ENCODE results near the gene KLHDC10. TPM values are rescaled to one million over a fixed set of nuclear protein-coding genes. Genes with fewer than 3 reads are reported as not detected.
A peak's percentile ranks its signal among the peaks of the same experiment; 100 is the strongest.

Gene KLHDC10
- polyA plus RNA-seq, 1 donor from 2014 or later = 59.1 TPM

DNA sequence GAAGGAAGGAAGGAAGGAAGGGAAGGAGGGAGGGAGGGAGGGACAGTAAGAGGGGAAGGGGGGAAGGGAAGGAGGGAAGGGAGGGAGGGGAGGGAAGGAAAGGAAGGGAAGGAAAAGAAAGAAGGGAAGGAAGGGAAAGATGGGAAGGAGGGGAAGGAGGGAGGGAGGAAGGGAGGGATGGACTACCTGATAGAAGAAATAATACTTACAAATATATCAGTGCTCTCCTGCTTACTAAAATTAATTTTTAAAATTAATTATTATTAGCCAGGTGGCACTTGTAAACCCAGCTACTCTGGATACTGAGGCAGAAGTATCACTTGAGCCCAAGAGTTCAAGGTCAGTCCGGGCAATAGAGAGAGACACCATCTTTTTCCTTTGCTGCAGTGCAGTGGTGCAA is 37.6 kb upstream of the KLHDC10 start:
- Histone ChIP-seq H4K20me1 (ENCODE audit: insufficient read depth) (no peaks in the 10 kb centered on the region), H3K9ac (ENCODE audit: low read length) (no peak overlapping the region), H3K79me2 (replicated peaks; ENCODE audit: insufficient read depth, low read length) (no peaks in the 10 kb centered on the region), H3K9me2 (ENCODE audit: insufficient read depth, low read length) (no peaks in the 10 kb centered on the region), H3F3A (ENCODE audit: insufficient read depth, low read length, poor library complexity, severe bottlenecking) (no peaks in the 10 kb centered on the region), H3K27me3 (ENCODE audit: insufficient read depth, low read depth, low read length) (no peaks in the 10 kb centered on the region), H3K4me2 (ENCODE audit: low read length) (no peak overlapping the region), H3K9me3 (ENCODE audit: low read length) (no peaks in the 10 kb centered on the region), H3K27ac (ENCODE audit: low read length) (no peak overlapping the region), H3K4me3 (ENCODE audit: low read length) (no peak overlapping the region), H2AFZ (ENCODE audit: low read depth, low read length) (no peak overlapping the region), H3K36me3 (ENCODE audit: insufficient read depth, low read length) (no peaks in the 10 kb centered on the region)
- TF ChIP-seq MXI1 (conservative IDR thresholded peaks at IDR 0.05; ENCODE audit: poor library complexity, severe bottlenecking) (no peak), POLR2AphosphoS5 (IDR thresholded peaks at IDR 0.05) (no peak), EP300 (conservative IDR thresholded peaks at IDR 0.05; ENCODE audit: poor library complexity, severe bottlenecking) (no peak), SMC3 (conservative IDR thresholded peaks at IDR 0.05; ENCODE audit: poor library complexity) (no peak), EZH2 (IDR thresholded peaks at IDR 0.05; ENCODE audit: borderline replicate concordance, insufficient read depth, low read length, poor library complexity, severe bottlenecking) (no peak), RAD21 (conservative IDR thresholded peaks at IDR 0.05) (no peak), TAF1 (IDR thresholded peaks at IDR 0.05; ENCODE audit: low read depth) (no peak)
- TF ChIP-seq, protein P1, sequence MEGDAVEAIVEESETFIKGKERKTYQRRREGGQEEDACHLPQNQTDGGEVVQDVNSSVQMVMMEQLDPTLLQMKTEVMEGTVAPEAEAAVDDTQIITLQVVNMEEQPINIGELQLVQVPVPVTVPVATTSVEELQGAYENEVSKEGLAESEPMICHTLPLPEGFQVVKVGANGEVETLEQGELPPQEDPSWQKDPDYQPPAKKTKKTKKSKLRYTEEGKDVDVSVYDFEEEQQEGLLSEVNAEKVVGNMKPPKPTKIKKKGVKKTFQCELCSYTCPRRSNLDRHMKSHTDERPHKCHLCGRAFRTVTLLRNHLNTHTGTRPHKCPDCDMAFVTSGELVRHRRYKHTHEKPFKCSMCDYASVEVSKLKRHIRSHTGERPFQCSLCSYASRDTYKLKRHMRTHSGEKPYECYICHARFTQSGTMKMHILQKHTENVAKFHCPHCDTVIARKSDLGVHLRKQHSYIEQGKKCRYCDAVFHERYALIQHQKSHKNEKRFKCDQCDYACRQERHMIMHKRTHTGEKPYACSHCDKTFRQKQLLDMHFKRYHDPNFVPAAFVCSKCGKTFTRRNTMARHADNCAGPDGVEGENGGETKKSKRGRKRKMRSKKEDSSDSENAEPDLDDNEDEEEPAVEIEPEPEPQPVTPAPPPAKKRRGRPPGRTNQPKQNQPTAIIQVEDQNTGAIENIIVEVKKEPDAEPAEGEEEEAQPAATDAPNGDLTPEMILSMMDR (IDR thresholded peaks at IDR 0.05; ENCODE audit: poor library complexity, severe bottlenecking) = no peak
- TF ChIP-seq, protein P2, sequence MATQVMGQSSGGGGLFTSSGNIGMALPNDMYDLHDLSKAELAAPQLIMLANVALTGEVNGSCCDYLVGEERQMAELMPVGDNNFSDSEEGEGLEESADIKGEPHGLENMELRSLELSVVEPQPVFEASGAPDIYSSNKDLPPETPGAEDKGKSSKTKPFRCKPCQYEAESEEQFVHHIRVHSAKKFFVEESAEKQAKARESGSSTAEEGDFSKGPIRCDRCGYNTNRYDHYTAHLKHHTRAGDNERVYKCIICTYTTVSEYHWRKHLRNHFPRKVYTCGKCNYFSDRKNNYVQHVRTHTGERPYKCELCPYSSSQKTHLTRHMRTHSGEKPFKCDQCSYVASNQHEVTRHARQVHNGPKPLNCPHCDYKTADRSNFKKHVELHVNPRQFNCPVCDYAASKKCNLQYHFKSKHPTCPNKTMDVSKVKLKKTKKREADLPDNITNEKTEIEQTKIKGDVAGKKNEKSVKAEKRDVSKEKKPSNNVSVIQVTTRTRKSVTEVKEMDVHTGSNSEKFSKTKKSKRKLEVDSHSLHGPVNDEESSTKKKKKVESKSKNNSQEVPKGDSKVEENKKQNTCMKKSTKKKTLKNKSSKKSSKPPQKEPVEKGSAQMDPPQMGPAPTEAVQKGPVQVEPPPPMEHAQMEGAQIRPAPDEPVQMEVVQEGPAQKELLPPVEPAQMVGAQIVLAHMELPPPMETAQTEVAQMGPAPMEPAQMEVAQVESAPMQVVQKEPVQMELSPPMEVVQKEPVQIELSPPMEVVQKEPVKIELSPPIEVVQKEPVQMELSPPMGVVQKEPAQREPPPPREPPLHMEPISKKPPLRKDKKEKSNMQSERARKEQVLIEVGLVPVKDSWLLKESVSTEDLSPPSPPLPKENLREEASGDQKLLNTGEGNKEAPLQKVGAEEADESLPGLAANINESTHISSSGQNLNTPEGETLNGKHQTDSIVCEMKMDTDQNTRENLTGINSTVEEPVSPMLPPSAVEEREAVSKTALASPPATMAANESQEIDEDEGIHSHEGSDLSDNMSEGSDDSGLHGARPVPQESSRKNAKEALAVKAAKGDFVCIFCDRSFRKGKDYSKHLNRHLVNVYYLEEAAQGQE (IDR thresholded peaks at IDR 0.05; ENCODE audit: borderline replicate concordance) = no peak

DNA sequence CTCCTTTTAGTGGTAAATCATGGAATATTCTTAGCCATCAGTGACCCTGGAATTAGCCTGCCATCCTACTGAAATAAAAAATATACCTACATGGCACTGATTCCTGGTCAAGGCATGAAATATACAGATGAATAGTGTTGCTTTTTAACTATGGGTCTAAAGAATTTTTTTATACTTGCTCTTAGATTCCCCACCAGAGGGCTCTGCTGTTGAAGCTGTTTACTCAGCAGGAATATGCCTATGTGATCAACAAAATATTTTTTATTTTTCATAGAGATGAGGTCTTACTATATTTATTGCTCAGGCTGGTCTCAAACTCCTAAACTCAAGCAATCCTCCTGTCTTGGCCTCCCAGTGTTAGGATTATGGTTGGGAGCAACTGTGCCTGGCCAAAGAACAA is 32.6 kb upstream of the KLHDC10 start:
- H4K20me1 ChIP-seq (ENCODE audit: insufficient read depth) = no peaks in the 10 kb centered on the region
- H3K9me3 ChIP-seq (ENCODE audit: low read length) = no peaks in the 10 kb centered on the region
- no peak overlapping the region for H3K27ac ChIP-seq (ENCODE audit: low read length)
- no peak overlapping the region for H2AFZ ChIP-seq (ENCODE audit: low read depth, low read length)
- no peaks in the 10 kb centered on the region for H3K9me2 ChIP-seq (ENCODE audit: insufficient read depth, low read length)
- H3K9ac ChIP-seq (ENCODE audit: low read length) = no peak overlapping the region
- TF ChIP-seq SMC3 (conservative IDR thresholded peaks at IDR 0.05; ENCODE audit: poor library complexity) (peak; percentile 80), TAF1 (IDR thresholded peaks at IDR 0.05; ENCODE audit: low read depth) (no peak), EZH2 (IDR thresholded peaks at IDR 0.05; ENCODE audit: borderline replicate concordance, insufficient read depth, low read length, poor library complexity, severe bottlenecking) (no peak), POLR2AphosphoS5 (IDR thresholded peaks at IDR 0.05) (no peak), MXI1 (conservative IDR thresholded peaks at IDR 0.05; ENCODE audit: poor library complexity, severe bottlenecking) (no peak), RAD21 (conservative IDR thresholded peaks at IDR 0.05) (peak; percentile 64), EP300 (conservative IDR thresholded peaks at IDR 0.05; ENCODE audit: poor library complexity, severe bottlenecking) (no peak)
- TF ChIP-seq, protein P2 (IDR thresholded peaks at IDR 0.05; ENCODE audit: borderline replicate concordance) = no peak
- TF ChIP-seq, protein P1 (IDR thresholded peaks at IDR 0.05; ENCODE audit: poor library complexity, severe bottlenecking) = peak; percentile 65
- no peaks in the 10 kb centered on the region for H3K79me2 ChIP-seq (replicated peaks; ENCODE audit: insufficient read depth, low read length)
- H3K4me2 ChIP-seq (ENCODE audit: low read length) = no peak overlapping the region
- H3K4me3 ChIP-seq (ENCODE audit: low read length) = no peak overlapping the region
- H3K36me3 ChIP-seq (ENCODE audit: insufficient read depth, low read length) = no peaks in the 10 kb centered on the region
- H3F3A ChIP-seq (ENCODE audit: insufficient read depth, low read length, poor library complexity, severe bottlenecking) = no peaks in the 10 kb centered on the region
- no peaks in the 10 kb centered on the region for H3K27me3 ChIP-seq (ENCODE audit: insufficient read depth, low read depth, low read length)
